GM19238 (cell line): ENCODE measurements around the gene KANSL1L.
"Not testable (repeated sequence)": the region's sequence is repeated elsewhere in the genome, so short reads cannot be mapped to it uniquely, and the experiment has no call there.

ENCODE experiments used
- DNase-seq: peaks from one replicate; pipeline ENCODE4 v3.0.0; 2011; ENCODE audit warnings: low spot score; ENCODE audit not compliant: insufficient read length

The KANSL1L gene

DNA sequence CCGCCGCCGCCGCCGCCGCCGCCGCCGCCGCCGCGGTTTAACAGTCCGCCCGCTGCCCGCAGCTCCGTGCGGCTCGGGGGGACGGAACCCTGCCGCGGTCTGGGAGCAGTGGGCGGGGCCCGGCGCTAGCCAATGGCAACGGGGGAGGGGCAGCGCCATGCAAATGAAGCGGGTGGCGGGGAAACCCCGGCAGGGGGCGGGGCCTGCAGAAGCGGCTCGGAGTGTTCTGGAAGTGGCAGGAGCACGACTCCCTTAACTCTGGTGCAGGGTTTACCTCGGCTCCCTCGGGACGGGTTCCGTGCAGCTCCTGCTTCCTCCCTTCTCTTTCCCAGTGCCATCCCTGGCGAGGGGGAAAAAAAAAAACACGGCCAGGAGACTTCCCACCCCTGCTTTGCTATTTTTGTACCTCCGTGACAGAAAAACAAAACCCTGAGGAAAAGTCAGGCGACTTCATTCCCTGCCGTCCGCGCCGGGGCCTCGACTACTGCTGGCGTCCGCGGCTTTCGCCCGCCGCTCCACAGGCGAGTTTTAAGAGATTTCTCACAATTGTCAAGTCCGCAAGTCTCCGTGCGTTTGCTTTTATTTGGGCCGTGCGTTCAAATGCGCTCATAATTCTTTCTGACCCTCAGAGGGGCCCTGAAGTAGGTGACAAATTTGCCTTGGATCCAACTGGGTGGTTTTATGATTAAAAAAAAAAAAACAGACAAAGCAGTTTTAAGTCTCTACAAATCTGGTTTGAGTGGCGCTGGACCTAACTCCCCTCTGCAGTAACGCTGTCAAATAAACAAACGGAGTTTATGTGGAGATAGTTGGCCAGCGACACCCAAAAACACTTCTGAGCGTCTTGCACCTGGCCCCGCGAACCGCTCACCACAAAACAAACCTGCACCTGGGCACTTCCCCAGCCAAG is at the start of gene KANSL1L:
Gene KANSL1L (minus strand): TSS at position 101 of the 910 bp plus-strand sequence. CDS start 16,827 bp downstream, outside the sequence.
- DNase-seq = peak; percentile 87

DNA sequence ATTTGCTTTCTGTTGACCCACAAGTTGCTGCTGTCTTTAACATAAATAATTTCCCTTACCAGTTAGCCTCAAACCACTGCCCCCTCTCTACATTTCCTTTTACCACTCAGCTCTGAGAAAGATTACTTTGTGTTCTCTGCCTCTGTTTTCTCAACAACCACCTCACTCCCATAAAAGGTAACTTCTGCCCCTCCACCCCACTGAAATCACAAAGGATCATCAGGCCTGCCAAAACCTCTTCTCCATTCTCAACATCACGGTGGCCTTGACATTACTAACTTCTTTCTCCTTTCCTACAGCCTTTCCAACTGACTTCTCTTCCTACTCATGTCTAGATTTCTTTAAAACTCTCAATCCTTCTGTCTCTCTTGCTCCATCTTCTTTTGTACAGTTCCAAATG is 43.9 kb upstream of the KANSL1L start:
- no peak for DNase-seq

- DNase-seq = no peak
Measured at GRCh38 chr2:210210185-210210584, 39.0 kb upstream of the KANSL1L start.

- DNase-seq = no peak
Measured at GRCh38 chr2:210207929-210208328, 36.7 kb upstream of the KANSL1L start.

DNA sequence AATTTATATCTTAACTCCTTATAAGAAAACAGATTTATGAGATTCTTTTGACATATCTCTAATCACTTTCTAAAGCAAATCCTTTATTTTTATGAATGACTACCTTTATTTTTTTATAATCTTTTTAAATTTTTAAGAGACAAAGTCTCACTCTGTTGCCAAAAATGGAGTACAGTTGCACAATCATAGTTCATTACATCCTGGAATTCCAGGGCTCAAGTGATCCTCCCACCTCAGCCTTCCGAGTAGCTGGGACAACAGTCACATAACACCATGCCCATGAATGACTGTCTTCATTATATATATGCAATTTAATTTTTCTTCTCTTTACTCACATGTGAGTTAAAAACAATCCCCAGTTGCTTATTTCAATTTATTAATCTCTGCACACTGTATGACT is 32.3 kb upstream of the KANSL1L start:
- no peak for DNase-seq

DNA sequence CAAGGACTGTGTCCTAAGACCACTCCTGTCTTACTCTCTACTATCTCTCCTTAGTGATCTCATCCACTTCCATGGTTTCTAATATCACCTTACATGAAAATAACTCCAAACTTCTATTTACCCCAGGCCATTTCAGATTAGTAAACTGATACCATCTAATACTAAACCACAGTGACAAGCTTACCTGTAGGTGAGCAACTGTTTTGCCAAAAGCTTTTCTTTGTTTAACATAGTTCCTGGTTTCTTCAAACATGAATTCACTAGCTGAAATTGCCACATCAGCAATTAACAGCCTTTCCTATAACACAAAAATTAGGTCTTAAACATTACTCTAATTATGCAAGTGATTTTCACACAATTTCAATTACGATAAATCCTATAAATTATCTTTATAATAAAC is 31.9 kb upstream of the KANSL1L start:
- DNase-seq = no peak

- DNase-seq = no peak
Measured at GRCh38 chr2:210199854-210200253, 28.6 kb upstream of the KANSL1L start.

- DNase-seq = no peak
Measured at GRCh38 chr2:210199186-210199765, 28.1 kb upstream of the KANSL1L start.

DNA sequence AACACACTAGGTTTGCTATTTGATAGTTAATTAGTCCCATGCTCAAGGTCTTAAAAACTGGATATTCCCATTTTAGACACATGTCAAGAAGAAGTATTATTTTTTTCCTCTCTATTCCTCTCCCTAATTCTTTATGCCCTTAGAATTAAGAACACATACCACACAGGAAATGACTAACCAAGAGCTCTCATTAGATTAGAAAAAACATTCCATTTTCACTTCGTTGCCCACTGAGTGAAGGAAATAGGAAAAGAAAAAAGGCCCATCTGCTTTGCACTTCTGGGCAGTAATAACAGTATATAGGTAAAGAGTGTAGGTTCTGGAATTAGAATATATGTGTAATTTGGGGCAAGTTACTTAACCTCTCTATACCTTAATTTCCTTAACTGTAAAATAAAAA is 27.1 kb upstream of the KANSL1L start:
- DNase-seq = no peak

DNA sequence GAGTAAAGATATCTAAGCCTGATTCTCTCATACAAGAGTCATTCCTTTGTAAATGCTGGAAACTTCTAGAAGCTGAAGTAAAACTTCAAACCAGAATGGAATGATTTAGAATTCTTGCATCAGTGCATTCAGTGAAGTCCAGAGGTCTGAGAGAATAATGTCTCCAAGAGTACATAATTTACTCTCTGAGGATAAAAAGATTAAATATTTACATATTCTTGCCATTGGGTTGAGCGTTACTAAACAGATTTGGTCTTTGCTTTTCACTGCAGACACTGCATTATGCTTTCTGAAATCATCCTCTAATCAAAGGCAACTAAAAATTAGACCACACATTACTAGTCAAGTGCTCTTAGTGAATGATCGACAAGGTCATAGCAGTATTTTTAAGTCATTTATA is 26.5 kb upstream of the KANSL1L start:
- DNase-seq = no peak

DNA sequence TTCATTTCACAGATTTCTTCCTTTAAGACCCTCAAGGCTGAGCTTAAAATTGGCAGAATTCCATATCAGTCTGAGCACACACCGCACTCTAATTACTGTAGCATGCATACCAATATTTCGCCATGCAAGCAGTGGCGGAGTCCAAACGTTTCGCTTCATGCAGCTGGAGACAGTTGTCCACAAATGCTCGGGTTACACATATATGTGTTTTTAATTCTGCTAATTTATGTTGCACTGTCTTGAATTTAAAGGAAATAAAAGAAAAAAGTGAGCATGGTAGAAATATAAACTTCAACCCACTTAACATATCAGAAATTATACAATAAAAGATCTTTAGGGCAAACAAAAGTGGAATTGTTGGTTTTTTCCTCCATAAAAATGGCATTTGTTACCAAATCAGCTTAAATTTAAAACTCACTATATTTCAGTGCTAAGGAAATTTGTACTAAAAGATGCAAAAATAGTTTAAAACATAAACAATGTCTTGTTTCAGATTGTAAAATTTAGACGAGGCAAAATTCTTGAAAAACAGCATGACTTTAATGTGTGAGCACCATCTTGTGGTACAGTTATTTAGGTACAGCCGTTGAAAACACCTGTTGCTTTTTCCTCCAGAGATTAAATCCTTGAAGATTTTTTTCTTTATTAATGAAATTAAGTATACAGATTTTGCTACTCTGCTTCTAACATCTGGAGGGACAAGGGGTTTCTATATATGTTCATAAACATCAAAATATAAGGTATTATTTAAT is 24.1 kb upstream of the KANSL1L start:
- no peak for DNase-seq

DNA sequence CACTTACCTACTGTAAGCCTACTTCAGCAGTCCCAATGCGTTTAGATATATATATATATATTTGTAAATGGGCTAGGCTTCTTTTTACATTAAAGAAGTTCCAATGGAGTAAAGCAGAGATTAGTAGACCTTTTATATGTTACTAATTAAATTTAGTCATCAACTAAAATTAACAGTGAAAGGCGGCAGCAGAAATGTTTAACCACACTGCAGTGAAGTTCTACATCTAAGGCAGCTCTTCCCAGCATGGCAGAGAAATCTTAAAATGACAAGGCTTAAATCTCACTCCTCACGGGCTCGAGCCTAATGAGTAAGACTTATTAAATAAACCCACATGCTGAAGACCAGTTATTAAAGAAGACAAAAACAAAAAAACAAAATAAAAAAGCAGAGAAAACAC is 19.1 kb upstream of the KANSL1L start:
- DNase-seq = no peak

DNA sequence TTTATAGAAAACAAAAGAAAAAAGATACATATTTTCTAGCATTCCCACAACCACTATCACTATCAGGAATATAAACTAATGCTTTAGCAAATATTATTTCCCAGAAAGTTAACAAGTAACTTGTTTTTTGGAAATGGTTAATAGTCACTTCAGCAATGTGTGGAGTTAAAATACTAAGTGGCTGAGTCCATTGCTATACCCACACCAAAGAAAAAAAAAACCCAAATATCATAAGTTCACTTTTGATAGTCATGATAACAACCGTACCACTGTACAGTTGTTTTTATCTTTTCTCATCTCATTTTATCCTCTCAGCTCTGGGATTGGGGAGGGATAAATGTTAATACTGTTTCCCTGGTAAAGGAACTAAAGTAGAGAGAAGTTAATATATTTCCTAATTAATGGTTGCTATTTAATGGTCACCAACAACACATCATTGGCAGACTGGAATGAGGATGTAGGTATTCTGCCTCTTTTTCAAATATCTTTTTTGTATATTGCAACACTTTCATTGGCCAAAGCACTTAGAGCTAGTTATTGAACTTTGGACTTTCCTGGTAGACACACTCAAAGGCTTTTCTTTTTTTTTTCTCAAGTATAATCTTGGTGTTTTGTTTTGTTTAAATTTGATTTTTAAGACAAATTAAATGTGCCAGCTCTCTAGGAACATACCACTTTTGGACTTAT is 18.4 kb upstream of the KANSL1L start:
- DNase-seq = no peak

DNA sequence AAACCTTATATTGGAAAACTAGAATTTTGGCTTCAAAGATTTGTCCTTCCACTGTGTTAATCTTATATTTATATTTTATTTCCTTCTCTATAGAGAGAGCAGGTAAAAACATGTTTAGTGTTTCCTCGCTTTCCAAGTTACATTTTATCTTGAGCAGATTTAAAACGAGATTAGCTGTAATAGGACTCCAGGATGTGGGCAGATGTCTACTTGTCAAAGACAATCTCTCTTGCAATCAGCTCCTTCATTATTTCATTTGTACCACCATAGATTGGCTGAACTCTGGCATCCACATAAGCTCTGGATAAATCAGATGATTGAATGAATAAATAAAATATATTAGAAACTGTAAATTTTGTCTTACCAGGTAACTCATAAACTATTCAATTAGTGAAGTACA is 17.5 kb upstream of the KANSL1L start:
- DNase-seq = no peak

- DNase-seq = no peak
Measured at GRCh38 chr2:210188190-210188589, 17.0 kb upstream of the KANSL1L start.

- DNase-seq = not testable (repeated sequence)
Measured at GRCh38 chr2:210183936-210184335, 12.7 kb upstream of the KANSL1L start.

DNA sequence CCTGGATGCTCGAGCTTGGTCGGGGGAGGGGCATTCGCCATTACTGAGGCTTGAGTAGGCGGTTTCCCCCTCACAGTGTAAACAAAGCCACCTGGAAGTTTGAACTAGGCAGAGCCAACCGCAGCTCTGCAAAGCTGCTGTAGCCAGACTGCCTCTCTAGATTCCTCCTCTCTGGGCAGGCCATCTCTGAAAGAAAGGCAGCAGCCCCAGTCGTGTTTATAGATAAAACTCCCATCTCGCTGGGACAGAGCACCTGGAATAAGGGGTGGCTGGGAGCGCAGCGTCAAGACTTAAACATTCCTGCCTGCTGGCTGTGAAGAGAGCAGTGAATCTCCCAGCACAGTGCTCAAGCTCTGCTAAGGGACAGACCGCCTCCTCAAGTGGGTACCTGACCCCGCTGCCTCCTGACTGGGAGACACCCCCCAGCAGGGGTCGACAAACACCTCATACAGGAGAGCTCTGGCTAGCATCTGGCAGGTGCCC is 10.4 kb upstream of the KANSL1L start:
- not testable (repeated sequence) for DNase-seq

DNA sequence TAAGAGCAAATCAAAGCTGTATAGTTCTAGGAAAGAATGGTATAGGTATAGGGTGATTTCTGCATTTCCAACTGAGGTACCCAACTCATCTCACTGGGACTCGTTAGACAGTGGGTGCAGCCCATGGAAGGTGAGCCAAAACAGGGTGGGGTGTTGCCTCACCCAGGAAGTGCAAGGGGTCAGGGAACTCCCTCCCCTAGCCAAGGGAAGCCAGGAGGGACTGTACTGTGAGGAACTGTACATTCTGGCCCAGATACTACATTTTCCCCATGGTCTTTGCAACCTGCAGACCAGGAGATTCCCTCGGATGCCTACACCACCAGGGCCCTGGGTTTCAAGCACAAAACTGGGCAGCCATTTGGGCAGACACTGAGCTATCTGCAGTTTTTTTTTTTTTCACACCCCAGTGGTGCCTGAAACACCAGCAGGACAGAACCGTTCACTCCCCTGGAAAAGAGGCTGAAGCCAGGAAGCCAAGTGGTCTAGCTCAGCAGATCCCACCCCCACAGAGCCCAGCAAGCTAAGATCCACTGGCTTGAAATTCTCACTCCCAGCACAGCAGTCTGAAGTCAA is 9.9 kb upstream of the KANSL1L start:
- not testable (repeated sequence) for DNase-seq

- no peak for DNase-seq
Measured at GRCh38 chr2:210180477-210180876, 9.3 kb upstream of the KANSL1L start.

DNA sequence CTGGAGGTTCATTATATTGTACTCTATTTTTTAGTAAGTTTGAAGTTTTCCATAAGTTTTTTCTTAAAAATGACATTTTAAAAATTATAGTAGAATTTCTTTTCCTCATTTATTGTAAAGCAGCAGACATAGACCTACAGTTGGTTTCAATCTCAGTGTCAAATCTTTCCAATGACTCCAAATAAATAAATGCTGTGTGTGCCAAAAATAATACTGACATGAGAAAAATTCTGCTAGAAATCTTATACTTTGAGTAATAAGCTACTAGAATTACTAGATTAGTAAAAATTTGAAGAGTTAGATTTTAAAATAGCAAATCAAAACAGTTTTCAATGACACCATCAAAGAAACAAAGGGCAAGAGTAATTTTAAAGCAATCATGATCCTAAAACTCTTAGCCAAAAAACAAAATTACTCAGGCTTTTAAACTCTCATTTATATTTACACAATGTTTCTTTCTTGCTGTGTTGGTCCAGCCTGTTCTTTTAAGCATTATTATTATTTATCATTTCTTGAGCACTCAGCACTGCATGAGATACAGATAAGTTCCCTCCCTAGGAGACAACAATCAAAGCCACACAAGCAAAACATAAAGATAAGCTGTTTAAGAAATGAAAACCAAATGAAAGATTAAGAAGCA is 8.3 kb upstream of the KANSL1L start:
- DNase-seq = no peak

- no peak for DNase-seq
Measured at GRCh38 chr2:210177769-210178168, 6.6 kb upstream of the KANSL1L start.
